HCT116 (cell line): ENCODE data around the gene STX5. TPM values are rescaled to one million over a fixed set of nuclear protein-coding genes. Genes with fewer than 3 reads are reported as not detected.
"Not testable (repeated sequence)": the region's sequence is repeated elsewhere in the genome, so short reads cannot be mapped to it uniquely, and the experiment has no call there.

Experiments
- ATAC-seq: fragments of 200-7000 bp; cut with Tn5 transposase; 2 replicates; pipeline ENCODE4 v1.9.1; 2020; ENCODE audit warnings: mild to moderate bottlenecking, moderate library complexity
- BruUV-seq: library from RNA; stranded (reverse); fragments of 400-500 nt; replicated peaks from 2 replicates; lab custom pipeline; 2021; lab: Mats Ljungman, UMichigan
- CTCF ChIA-PET: fragments of 300-600 bp; sonication (Branson Sonifier 250); formaldehyde crosslinking; loops from one replicate; lab custom pipeline; 2021; ENCODE audit warnings: antibody characterized with exemption; lab: Charles Lee
- POLR2A ChIA-PET: fragments of 300-600, 350-600 bp; sonication (Branson Sonifier 250); formaldehyde crosslinking; loops from one replicate; lab custom pipeline; 2021; ENCODE audit warnings: antibody characterized with exemption; lab: Charles Lee
- RAD21 ChIA-PET, 2 experiments: fragments of 300-600 bp; sonication (Branson Sonifier 250); formaldehyde crosslinking; loops; one replicate each; lab custom pipeline; 2023; ENCODE audit warnings: low total read pairs in 2 of 2; ENCODE audit not compliant: uncharacterized antibody in 2 of 2, unreplicated experiment in 2 of 2, low non-redundant PET in 1 of 2; lab: Charles Lee
- DNase-seq: peaks from one replicate; pipeline ENCODE4 v3.0.0-alpha.2; 2010; ENCODE audit warnings: low read depth, low spot score
- H2AFZ ChIP-seq: fragments of 200-600 bp; shearing (Covaris generic), sonication (generic); 2 replicates; pipeline ENCODE4 v1.6.1; 2017; ENCODE audit warnings: low read depth, mixed run types, mixed read lengths, antibody characterized with exemption, low read length; ENCODE audit not compliant: poor library complexity, severe bottlenecking
- H3K27ac ChIP-seq: 2 replicates; pipeline ENCODE4 v1.5.1; 2012; ENCODE audit warnings: low read depth, low read length
- H3K27me3 ChIP-seq: fragments of 200-600 bp; sonication (generic); 2 replicates; pipeline ENCODE4 v1.6.1; 2016; ENCODE audit warnings: mixed run types, low read length, mixed read lengths; ENCODE audit not compliant: insufficient read depth
- H3K36me3 ChIP-seq, 2 experiments: fragments of 200-500 bp in 1 of 2; fragments of 200-600 bp in 1 of 2; sonication (Bioruptor generic) in 1 of 2; sonication (generic) in 1 of 2; 2 replicates each; pipeline versions ENCODE4 v1.5.1 to v1.6.1; 2014 to 2016; ENCODE audit warnings: low read length in 2 of 2, inconsistent platforms in 1 of 2, mixed read lengths in 1 of 2, mixed run types in 1 of 2; ENCODE audit not compliant: insufficient read depth in 2 of 2, control insufficient read depth in 1 of 2
- H3K4me1 ChIP-seq, 2 experiments: fragments of 200-600 bp in 1 of 2; sonication (generic) in 1 of 2; 2 replicates each; pipeline versions ENCODE4 v1.5.1 to v1.6.1; 2012 to 2017; ENCODE audit warnings: low read length in 2 of 2, inconsistent platforms in 1 of 2, mild to moderate bottlenecking in 1 of 2, mixed read lengths in 1 of 2, mixed run types in 1 of 2, moderate library complexity in 1 of 2; ENCODE audit not compliant: insufficient read depth in 2 of 2, control insufficient read depth in 1 of 2
- H3K4me2 ChIP-seq: fragments of 200-600 bp; sonication (generic); 2 replicates; pipeline ENCODE4 v1.6.1; 2017; ENCODE audit warnings: mixed run types, low read length, mixed read lengths
- H3K4me3 ChIP-seq, 2 experiments: fragments of 200-600 bp in 1 of 2; sonication (generic) in 1 of 2; replicated peaks in 1 of 2; 2 replicates each; pipeline ENCODE4 v1.5.1; 2011 to 2016; ENCODE audit warnings: low read length in 2 of 2, control low read depth in 1 of 2, low read depth in 1 of 2, mild to moderate bottlenecking in 1 of 2, mixed read lengths in 1 of 2, mixed run types in 1 of 2
- H3K79me2 ChIP-seq: fragments of 200-600 bp; sonication (generic); 2 replicates; pipeline ENCODE4 v1.6.1; 2017; ENCODE audit warnings: mild to moderate bottlenecking, mixed run types, low read length, moderate library complexity, mixed read lengths; ENCODE audit not compliant: insufficient read depth
- H3K9ac ChIP-seq: fragments of 200-600 bp; sonication (generic); 2 replicates; pipeline ENCODE4 v1.6.1; 2016; ENCODE audit warnings: low read length, mixed read lengths
- H3K9me2 ChIP-seq: fragments of 200-600 bp; sonication (generic), shearing (Covaris generic); 2 replicates; pipeline ENCODE4 v1.6.1; 2017; ENCODE audit warnings: mixed run types, mild to moderate bottlenecking, moderate library complexity; ENCODE audit not compliant: insufficient read depth
- H3K9me3 ChIP-seq, 2 experiments: fragments of 200-500 bp in 1 of 2; fragments of 200-600 bp in 1 of 2; sonication (Bioruptor generic) in 1 of 2; sonication (generic) in 1 of 2; 2 replicates each; pipeline ENCODE4 v1.6.1; 2014 to 2017; ENCODE audit warnings: low read length in 2 of 2, mixed read lengths in 2 of 2, inconsistent platforms in 1 of 2, low read depth in 1 of 2, mild to moderate bottlenecking in 1 of 2, mixed run types in 1 of 2, moderate library complexity in 1 of 2; ENCODE audit not compliant: control insufficient read depth in 1 of 2, insufficient read depth in 1 of 2
- H4K20me1 ChIP-seq: fragments of 200-600 bp; sonication (generic), shearing (Covaris generic); 2 replicates; pipeline ENCODE4 v1.6.1; 2017; ENCODE audit warnings: mixed run types, mild to moderate bottlenecking, moderate library complexity; ENCODE audit not compliant: insufficient read depth
- CBX3 ChIP-seq: IDR thresholded peaks from 2 replicates; pipeline ENCODE4 v1.6.1; 2012; ENCODE audit warnings: low read depth
- EGR1 ChIP-seq: IDR thresholded peaks from 2 replicates; pipeline ENCODE4 v1.6.1; 2012; ENCODE audit warnings: low read depth
- EZH2 ChIP-seq: fragments of 200-600 bp; sonication (generic); IDR thresholded peaks from 2 replicates; pipeline ENCODE4 v1.6.1; 2017; ENCODE audit warnings: antibody characterized with exemption, mixed run types
- EZH2phosphoT487 ChIP-seq: fragments of 200-600 bp; IDR thresholded peaks from 2 replicates; pipeline ENCODE4 v1.6.1; 2018; ENCODE audit warnings: antibody characterized with exemption, borderline replicate concordance
- FOSL1 ChIP-seq: IDR thresholded peaks from 2 replicates; pipeline ENCODE4 v1.6.1; 2012; ENCODE audit warnings: low read depth
- JUND ChIP-seq: IDR thresholded peaks from 2 replicates; pipeline ENCODE4 v1.6.1; 2012
- POLR2A ChIP-seq: IDR thresholded peaks from 2 replicates; pipeline ENCODE4 v1.7.0; 2011; ENCODE audit warnings: borderline replicate concordance; ENCODE audit not compliant: insufficient read depth, insufficient read length; ENCODE audit errors: extremely low read depth
- POLR2AphosphoS5 ChIP-seq: IDR thresholded peaks from 2 replicates; pipeline ENCODE4 v1.6.1; 2011; ENCODE audit warnings: mild to moderate bottlenecking, low read depth, low read length, moderate library complexity
- SIN3A ChIP-seq: IDR thresholded peaks from 2 replicates; pipeline ENCODE4 v1.6.1; 2012; ENCODE audit warnings: low read depth
- SP1 ChIP-seq: IDR thresholded peaks from 2 replicates; pipeline ENCODE4 v1.6.1; 2012; ENCODE audit warnings: low read depth
- SRF ChIP-seq: IDR thresholded peaks from 2 replicates; pipeline ENCODE4 v1.6.1; 2012; ENCODE audit warnings: low read depth
- TCF7L2 ChIP-seq: IDR thresholded peaks from 2 replicates; pipeline ENCODE4 v1.7.0; 2011; ENCODE audit warnings: borderline replicate concordance, inconsistent platforms; ENCODE audit not compliant: insufficient read depth, insufficient read length; ENCODE audit errors: extremely low read depth
- ZFX ChIP-seq: fragments of 450-650 bp; IDR thresholded peaks from 2 replicates; pipeline ENCODE4 v1.6.1; 2017
- ZNF274 ChIP-seq: fragments of 200-500 bp; sonication (Bioruptor generic); IDR thresholded peaks from 2 replicates; pipeline ENCODE4 v1.6.1; 2014; ENCODE audit warnings: mild to moderate bottlenecking, low read depth, low read length, inconsistent platforms
- intact Hi-C: fragments of 100-400 bp; cut with micrococcal nuclease; formaldehyde crosslinking; loops from 2 replicates; pipeline ENCODE4 v1.10.0; 2022
- total RNA-seq: library from RNA; stranded (reverse); gene quantifications from one replicate; pipeline ENCODE4 v1.2.1, GENCODE V29; 2021; ENCODE audit not compliant: unreplicated experiment
- TF ChIP-seq, protein P1 (sequence below): IDR thresholded peaks from 2 replicates; pipeline ENCODE4 v1.6.1; 2012
- TF ChIP-seq, protein P2 (sequence below): IDR thresholded peaks from 2 replicates; pipeline ENCODE4 v1.6.1; 2011; ENCODE audit warnings: mild to moderate bottlenecking, low read length, moderate library complexity; ENCODE audit not compliant: insufficient replicate concordance; ENCODE audit errors: extremely low read depth
- TF ChIP-seq, protein P3 (sequence below): IDR thresholded peaks from 2 replicates; pipeline ENCODE4 v1.6.1; 2012

The STX5 gene
- total RNA-seq, 1 experiment from 2014 or later = 29.5 TPM

DNA sequence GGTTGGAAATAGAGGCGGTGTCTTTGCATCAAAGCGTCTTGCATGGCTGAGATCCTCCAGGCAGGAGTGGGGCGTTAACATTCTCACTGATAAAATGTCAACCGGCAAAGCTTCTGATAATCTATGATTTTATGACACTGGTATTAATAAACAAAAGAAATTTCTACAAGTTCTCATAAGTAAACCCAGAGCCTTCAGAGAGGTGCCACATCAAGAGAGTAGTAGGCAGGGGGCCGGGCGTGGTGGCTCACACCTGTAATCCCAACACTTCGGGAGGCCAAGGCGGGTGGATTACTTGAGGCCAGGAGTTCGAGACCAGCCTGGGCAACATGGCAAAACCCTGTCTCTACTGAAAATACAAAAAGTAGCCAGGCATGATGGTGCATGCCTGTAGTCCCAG, 11.0 kb upstream of the STX5 start:
- Histone ChIP-seq H3K4me1 (peaks cover 8 to 32% of the 10 kb centered on the region in 2 experiments; a peak in 3 of 4 replicates), H3K79me2 (peaks cover 16% of the 10 kb centered on the region), H3K9ac (0 out of 2 replicates have a peak overlapping the region, but pooled peaks have one; percentile 71)
- POLR2A ChIA-PET = interaction anchor here (0.6 to 3.5 kb wide), 4 partner anchors 9 to 13 kb away, joined by 3 to 30 read pairs (median 4); partner anchors contain the start of gene STX5
- BruUV-seq, H3K4me2 ChIP-seq, DNase-seq, CTCF ChIA-PET, ATAC-seq, H4K20me1 ChIP-seq, H3K9me3 ChIP-seq, H3K9me2 ChIP-seq, H3K27me3 ChIP-seq, H3K36me3 ChIP-seq, H3K4me3 ChIP-seq, H3K27ac ChIP-seq, H2AFZ ChIP-seq: not testable (repeated sequence)
- RAD21 ChIA-PET = interaction anchor here in 1 of 2 experiments (0.6 kb wide), 1 partner anchor 43 kb away, joined by 4 read pairs; no protein-coding TSS in a partner anchor
- intact Hi-C loops = loop anchor here (5.0 kb wide), 1 partner anchor 286 kb away; no protein-coding TSS in a partner anchor

DNA sequence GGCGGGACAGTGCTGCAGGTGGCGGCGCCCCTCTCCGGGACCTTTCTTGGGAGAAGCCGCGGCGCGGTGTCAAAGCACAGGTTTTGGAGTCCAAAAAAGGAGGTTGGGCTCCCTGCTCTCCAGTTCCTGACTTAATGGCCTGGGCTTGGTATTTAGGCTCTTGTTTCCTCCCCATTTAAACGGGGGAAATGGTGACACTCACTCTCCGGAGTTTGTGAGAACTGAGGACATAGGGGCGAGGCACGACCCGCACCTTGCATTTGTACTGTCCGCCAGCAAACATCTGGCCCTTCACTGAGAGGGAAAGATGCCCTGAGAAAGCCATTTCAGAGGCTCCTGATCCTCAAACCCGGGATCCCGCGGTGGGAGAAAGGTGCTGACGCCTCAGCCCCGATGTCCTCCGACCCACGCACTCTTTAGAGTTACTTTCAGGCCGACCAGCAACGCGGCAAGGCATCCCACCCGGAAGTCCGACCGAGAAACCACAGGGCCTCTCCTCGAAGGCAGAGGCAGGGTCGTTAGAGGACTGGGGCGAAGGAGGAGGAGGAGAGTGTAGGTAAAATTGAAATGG, 10.4 kb upstream of the STX5 start:
- ChIA-PET POLR2A (interaction anchor here (0.6 to 3.5 kb wide), 22 partner anchors 10 to 268 kb away, joined by 3 to 343 read pairs (median 26); partner anchors contain the start of genes EEF1G, HNRNPUL2, LBHD1 and NXF1), CTCF (no interaction called here), RAD21 (interaction anchor here in 1 of 2 experiments (0.6 kb wide), 1 partner anchor 43 kb away, joined by 4 read pairs; no protein-coding TSS in a partner anchor)
- peak overlapping the region; percentile 61 for H3K4me2 ChIP-seq
- H3K27me3 ChIP-seq = no peaks in the 10 kb centered on the region
- intact Hi-C loops = loop anchor here (5.0 kb wide), 1 partner anchor 285 kb away; no protein-coding TSS in a partner anchor
- no peak for ATAC-seq
- H2AFZ ChIP-seq = no peak overlapping the region
- peaks cover 23% of the 10 kb centered on the region for H3K79me2 ChIP-seq
- peak overlapping the region in 1 of 2 experiments; percentile 15; a peak in 2 of 4 replicates for H3K4me3 ChIP-seq
- peak overlapping the region; percentile 71 for H3K9ac ChIP-seq
- no peak for TF ChIP-seq EZH2phosphoT487
- TF ChIP-seq ZFX = no peak
- no peak for TF ChIP-seq POLR2AphosphoS5
- TF ChIP-seq CBX3 = no peak
- TF ChIP-seq, protein P1, sequence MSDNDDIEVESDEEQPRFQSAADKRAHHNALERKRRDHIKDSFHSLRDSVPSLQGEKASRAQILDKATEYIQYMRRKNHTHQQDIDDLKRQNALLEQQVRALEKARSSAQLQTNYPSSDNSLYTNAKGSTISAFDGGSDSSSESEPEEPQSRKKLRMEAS = no peak
- TF ChIP-seq SP1 = no peak
- TF ChIP-seq, protein P2, sequence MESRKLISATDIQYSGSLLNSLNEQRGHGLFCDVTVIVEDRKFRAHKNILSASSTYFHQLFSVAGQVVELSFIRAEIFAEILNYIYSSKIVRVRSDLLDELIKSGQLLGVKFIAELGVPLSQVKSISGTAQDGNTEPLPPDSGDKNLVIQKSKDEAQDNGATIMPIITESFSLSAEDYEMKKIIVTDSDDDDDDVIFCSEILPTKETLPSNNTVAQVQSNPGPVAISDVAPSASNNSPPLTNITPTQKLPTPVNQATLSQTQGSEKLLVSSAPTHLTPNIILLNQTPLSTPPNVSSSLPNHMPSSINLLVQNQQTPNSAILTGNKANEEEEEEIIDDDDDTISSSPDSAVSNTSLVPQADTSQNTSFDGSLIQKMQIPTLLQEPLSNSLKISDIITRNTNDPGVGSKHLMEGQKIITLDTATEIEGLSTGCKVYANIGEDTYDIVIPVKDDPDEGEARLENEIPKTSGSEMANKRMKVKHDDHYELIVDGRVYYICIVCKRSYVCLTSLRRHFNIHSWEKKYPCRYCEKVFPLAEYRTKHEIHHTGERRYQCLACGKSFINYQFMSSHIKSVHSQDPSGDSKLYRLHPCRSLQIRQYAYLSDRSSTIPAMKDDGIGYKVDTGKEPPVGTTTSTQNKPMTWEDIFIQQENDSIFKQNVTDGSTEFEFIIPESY = no peak
- TF ChIP-seq EZH2 = no peak
- no peak for TF ChIP-seq JUND
- no peak for TF ChIP-seq SRF
- no peak for TF ChIP-seq FOSL1
- no peak for TF ChIP-seq TCF7L2
- TF ChIP-seq, protein P3, sequence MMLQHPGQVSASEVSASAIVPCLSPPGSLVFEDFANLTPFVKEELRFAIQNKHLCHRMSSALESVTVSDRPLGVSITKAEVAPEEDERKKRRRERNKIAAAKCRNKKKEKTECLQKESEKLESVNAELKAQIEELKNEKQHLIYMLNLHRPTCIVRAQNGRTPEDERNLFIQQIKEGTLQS = no peak
- no peak for TF ChIP-seq ZNF274
- no peak for TF ChIP-seq SIN3A
- TF ChIP-seq POLR2A = no peak
- TF ChIP-seq EGR1 = no peak
- H3K27ac ChIP-seq = peak overlapping the region; percentile 78
- H3K9me2 ChIP-seq = no peaks in the 10 kb centered on the region
- no TSS peak for BruUV-seq
- H3K4me1 ChIP-seq = peaks cover 8 to 36% of the 10 kb centered on the region in 2 experiments; a peak in 3 of 4 replicates
- no peak for DNase-seq
- peaks cover 0 to 8% of the 10 kb centered on the region in 2 experiments; a peak in 1 of 4 replicates for H3K36me3 ChIP-seq
- H3K9me3 ChIP-seq = no peaks in the 10 kb centered on the region
- no peaks in the 10 kb centered on the region for H4K20me1 ChIP-seq
